PFSK-1 (cell line): ENCODE measurements around the gene NEMP1.

ENCODE experiments used
- POLR2AphosphoS5 ChIP-seq: IDR thresholded peaks from 2 replicates; pipeline ENCODE4 v1.6.1; 2012; ENCODE audit warnings: low read depth, mild to moderate bottlenecking, control low read depth, low read length, moderate library complexity
- SIN3A ChIP-seq: IDR thresholded peaks from 2 replicates; pipeline ENCODE4 v1.6.1; 2012; ENCODE audit warnings: mild to moderate bottlenecking, low read length, moderate library complexity, borderline replicate concordance; ENCODE audit not compliant: insufficient read depth

DNA sequence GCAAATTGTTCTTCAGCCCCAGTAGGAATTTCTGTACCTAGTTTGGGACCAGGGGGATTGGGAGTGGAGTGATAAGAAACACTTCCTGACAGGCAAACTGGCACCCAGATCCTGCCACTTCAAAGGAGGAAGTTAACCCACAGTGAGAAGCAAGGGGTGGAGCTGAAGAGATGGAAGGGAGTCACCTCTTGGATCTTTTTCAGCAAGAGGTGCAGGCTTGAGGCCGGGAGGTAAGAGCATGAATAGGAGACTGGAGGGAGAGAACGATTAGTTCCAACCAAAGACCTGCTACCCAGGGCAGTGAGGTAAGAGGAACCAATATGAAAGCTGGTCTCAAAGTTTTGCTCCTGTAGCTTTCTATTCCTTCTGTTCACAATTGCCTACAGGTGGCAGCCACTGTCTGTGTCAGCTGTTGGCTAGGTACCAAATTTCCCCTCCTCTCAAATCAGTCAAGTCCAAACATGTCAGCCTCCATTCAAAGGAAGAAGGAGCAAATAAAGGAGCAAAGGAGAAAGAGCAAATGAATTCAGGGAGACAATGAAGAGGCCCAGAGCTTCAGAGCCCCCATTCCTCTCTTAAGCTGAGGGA, 47.4 kb downstream of the NEMP1 start:
- no peak for TF ChIP-seq SIN3A
- no peak for TF ChIP-seq POLR2AphosphoS5
